ENCODE data around the gene IFI6. TPM values are rescaled to one million over a fixed set of nuclear protein-coding genes. Genes with fewer than 3 reads are reported as not detected.

The IFI6 gene
- total and polyA plus RNA-seq, 2 donors (not counting 1 experiment from before 2014, with no cell fraction given), result 43.7 to 68.4 TPM

DNA sequence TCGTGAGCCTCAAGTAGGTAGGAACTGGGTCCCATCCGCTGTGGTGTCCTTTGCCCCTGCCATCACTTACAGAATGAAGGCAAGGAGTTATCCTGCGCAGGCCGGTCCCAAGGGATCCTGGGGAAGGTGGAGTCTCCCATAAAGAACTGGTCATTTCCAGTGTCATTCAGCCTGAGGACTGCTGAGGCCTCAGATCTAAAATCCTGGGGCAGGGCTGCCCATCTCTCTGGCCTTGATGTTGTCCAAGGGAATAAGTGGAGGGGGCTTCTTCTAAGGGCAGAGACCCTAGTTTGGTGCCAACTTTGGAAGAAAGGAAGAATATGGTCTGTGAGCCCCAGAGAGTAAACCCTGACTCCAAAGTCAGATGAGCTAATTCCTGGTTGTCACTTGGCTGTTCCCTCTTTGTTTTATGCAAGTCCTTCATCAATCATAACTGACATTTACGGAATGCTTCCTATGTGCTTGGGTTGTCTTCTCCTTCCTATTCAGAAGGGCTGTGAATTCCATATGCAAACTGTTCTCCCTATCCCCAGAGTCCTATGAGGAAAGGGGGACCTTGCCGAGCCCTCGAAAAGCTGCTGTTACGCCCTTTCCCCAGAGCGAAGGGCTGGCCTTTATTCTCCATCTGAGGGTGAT, 6.9 kb downstream of the IFI6 start:
- Histone ChIP-seq H3K27ac (ENCODE audit: insufficient read depth, low read length) (no peak overlapping the region), H3K4me3 (replicated peaks in 1 of 4; ENCODE audit: control extremely low read depth in 1 of 4, insufficient read depth in 1 of 4, low read depth in 3 of 4, low read length in 4 of 4) (no peak overlapping the region), H3K4me2 (ENCODE audit: extremely low read depth, insufficient read depth, low read length) (no peak overlapping the region), H3K4me1 (ENCODE audit: control insufficient read depth, extremely low read depth, insufficient read depth, low read length) (peaks cover 9% of the 10 kb centered on the region), H4K20me1 (ENCODE audit: control insufficient read depth, extremely low read depth, insufficient read depth, low read length) (no peaks in the 10 kb centered on the region), H3K79me2 (ENCODE audit: control insufficient read depth, insufficient read depth, low read length) (no peaks in the 10 kb centered on the region), H3K27me3 (ENCODE audit: control insufficient read depth, insufficient read depth, low read length) (no peaks in the 10 kb centered on the region), H3K36me3 (ENCODE audit: control insufficient read depth, insufficient read depth, low read length) (no peaks in the 10 kb centered on the region), H3K9me3 (ENCODE audit: control insufficient read depth, insufficient read depth, low read depth, low read length) (no peaks in the 10 kb centered on the region), H3K9ac (ENCODE audit: insufficient read depth, low read length) (no peak overlapping the region), H2AFZ (ENCODE audit: low read length) (no peak overlapping the region)
- no peak for DNase-seq (ENCODE audit: low read depth in 2 of 2)
- TF ChIP-seq, protein P1, sequence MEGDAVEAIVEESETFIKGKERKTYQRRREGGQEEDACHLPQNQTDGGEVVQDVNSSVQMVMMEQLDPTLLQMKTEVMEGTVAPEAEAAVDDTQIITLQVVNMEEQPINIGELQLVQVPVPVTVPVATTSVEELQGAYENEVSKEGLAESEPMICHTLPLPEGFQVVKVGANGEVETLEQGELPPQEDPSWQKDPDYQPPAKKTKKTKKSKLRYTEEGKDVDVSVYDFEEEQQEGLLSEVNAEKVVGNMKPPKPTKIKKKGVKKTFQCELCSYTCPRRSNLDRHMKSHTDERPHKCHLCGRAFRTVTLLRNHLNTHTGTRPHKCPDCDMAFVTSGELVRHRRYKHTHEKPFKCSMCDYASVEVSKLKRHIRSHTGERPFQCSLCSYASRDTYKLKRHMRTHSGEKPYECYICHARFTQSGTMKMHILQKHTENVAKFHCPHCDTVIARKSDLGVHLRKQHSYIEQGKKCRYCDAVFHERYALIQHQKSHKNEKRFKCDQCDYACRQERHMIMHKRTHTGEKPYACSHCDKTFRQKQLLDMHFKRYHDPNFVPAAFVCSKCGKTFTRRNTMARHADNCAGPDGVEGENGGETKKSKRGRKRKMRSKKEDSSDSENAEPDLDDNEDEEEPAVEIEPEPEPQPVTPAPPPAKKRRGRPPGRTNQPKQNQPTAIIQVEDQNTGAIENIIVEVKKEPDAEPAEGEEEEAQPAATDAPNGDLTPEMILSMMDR (conservative IDR thresholded peaks at IDR 0.05 in 1 of 2, IDR thresholded peaks at IDR 0.05 in 1 of 2; ENCODE audit: low read depth in 1 of 2, low read length in 2 of 2), result no peak
- TF ChIP-seq EZH2 (IDR thresholded peaks at IDR 0.05; ENCODE audit: low read length, missing control alignments), result no peak

DNA sequence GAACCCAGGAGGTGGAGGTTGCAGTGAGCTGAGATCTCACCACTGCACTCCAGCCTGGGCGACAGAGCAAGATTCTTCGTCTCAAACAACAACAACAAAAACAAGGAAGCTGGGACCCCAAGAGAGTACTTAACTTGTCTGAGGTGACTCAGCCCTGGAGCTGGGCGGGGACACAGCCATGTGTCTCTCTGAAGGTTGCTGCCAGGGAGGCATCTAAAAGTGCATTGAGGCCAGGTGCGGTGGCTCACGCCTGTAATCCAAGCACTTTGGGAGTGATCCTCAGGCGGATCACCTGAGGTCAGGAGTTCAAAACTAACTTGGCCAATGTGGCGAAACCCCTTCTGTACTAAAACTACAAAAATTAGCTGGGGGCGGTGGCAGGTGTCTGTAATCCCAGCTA, 7.7 kb downstream of the IFI6 start:
- no peaks in the 10 kb centered on the region for H3K9me3 ChIP-seq (ENCODE audit: control insufficient read depth, insufficient read depth, low read depth, low read length)
- H3K27ac ChIP-seq (ENCODE audit: insufficient read depth, low read length), result no peak overlapping the region
- no peaks in the 10 kb centered on the region for H4K20me1 ChIP-seq (ENCODE audit: control insufficient read depth, extremely low read depth, insufficient read depth, low read length)
- H3K27me3 ChIP-seq (ENCODE audit: control insufficient read depth, insufficient read depth, low read length), result no peaks in the 10 kb centered on the region
- no peaks in the 10 kb centered on the region for H3K36me3 ChIP-seq (ENCODE audit: control insufficient read depth, insufficient read depth, low read length)
- TF ChIP-seq, protein P1 (conservative IDR thresholded peaks at IDR 0.05 in 1 of 2, IDR thresholded peaks at IDR 0.05 in 1 of 2; ENCODE audit: low read depth in 1 of 2, low read length in 2 of 2), result no peak
- TF ChIP-seq EZH2 (IDR thresholded peaks at IDR 0.05; ENCODE audit: low read length, missing control alignments), result no peak
- H3K9ac ChIP-seq (ENCODE audit: insufficient read depth, low read length), result no peak overlapping the region
- no peaks in the 10 kb centered on the region for H3K79me2 ChIP-seq (ENCODE audit: control insufficient read depth, insufficient read depth, low read length)
- no peak overlapping the region for H3K4me2 ChIP-seq (ENCODE audit: extremely low read depth, insufficient read depth, low read length)
- H2AFZ ChIP-seq (ENCODE audit: low read length), result no peak overlapping the region
- no peak for DNase-seq (ENCODE audit: low read depth in 2 of 2)
- peaks cover 10% of the 10 kb centered on the region for H3K4me1 ChIP-seq (ENCODE audit: control insufficient read depth, extremely low read depth, insufficient read depth, low read length)
- H3K4me3 ChIP-seq (replicated peaks in 1 of 4; ENCODE audit: control extremely low read depth in 1 of 4, insufficient read depth in 1 of 4, low read depth in 3 of 4, low read length in 4 of 4), result no peak overlapping the region

DNA sequence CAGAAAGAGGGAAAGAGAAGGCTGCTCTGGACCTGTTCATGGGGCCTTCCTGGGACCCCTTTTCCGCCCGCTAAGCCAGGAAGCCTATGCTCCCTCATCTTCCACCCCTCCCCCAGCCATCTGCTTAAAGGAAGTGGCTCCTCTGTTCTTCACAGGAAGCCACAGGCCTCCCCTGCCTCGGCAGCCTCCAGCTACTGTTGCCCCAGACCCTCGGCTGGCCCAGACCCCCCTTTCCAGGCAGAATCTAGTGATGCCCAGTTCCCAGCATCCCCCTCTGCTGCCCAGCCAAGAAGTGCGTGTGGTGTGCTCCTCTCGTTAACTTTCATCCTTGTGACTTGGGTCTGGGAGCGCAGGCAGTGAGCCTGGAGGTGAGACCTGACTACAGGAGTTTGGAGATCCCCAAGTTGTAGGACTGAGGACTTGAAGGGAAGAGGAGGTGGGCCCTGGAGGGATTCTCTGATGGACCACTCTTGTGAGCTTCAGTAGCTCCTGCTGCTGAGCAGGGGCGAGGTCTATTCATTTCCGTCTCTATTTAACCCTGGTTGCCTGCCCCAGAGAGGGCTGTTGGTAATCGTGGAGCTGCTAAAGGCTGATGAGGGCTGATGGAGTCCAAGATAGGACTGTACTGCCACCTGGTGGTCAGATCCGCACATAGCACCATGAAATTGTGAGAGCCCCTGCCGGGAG, 9.1 kb downstream of the IFI6 start:
- no peak overlapping the region for H3K9ac ChIP-seq (ENCODE audit: insufficient read depth, low read length)

More for the DNA sequence above, 9.1 kb downstream of the IFI6 start:
- Histone ChIP-seq H4K20me1 (ENCODE audit: control insufficient read depth, extremely low read depth, insufficient read depth, low read length) (no peaks in the 10 kb centered on the region), H3K4me1 (ENCODE audit: control insufficient read depth, extremely low read depth, insufficient read depth, low read length) (peaks cover 7% of the 10 kb centered on the region), H3K4me2 (ENCODE audit: extremely low read depth, insufficient read depth, low read length) (no peak overlapping the region), H3K36me3 (ENCODE audit: control insufficient read depth, insufficient read depth, low read length) (no peaks in the 10 kb centered on the region), H3K27ac (ENCODE audit: insufficient read depth, low read length) (peak overlapping the region; percentile 42), H3K27me3 (ENCODE audit: control insufficient read depth, insufficient read depth, low read length) (no peaks in the 10 kb centered on the region), H3K79me2 (ENCODE audit: control insufficient read depth, insufficient read depth, low read length) (no peaks in the 10 kb centered on the region), H3K4me3 (replicated peaks in 1 of 4; ENCODE audit: control extremely low read depth in 1 of 4, insufficient read depth in 1 of 4, low read depth in 3 of 4, low read length in 4 of 4) (no peak overlapping the region), H3K9me3 (ENCODE audit: control insufficient read depth, insufficient read depth, low read depth, low read length) (no peaks in the 10 kb centered on the region), H2AFZ (ENCODE audit: low read length) (peak overlapping the region; percentile 89)
- DNase-seq (ENCODE audit: low read depth in 2 of 2), result peak; percentile 59 to 81
- TF ChIP-seq EZH2 (IDR thresholded peaks at IDR 0.05; ENCODE audit: low read length, missing control alignments), result no peak
- TF ChIP-seq, protein P1 (conservative IDR thresholded peaks at IDR 0.05 in 1 of 2, IDR thresholded peaks at IDR 0.05 in 1 of 2; ENCODE audit: low read depth in 1 of 2, low read length in 2 of 2), result peak; percentile 80 to 85

All from fibroblast of lung (primary cell).